HUES6 (cell line): ENCODE results near the gene TTC7B.

Experiments
- H3K27ac ChIP-seq: 2 replicates; pipeline ENCODE4 v1.7.0; 2013; ENCODE audit warnings: low read depth, mild to moderate bottlenecking, low read length, inconsistent platforms
- H3K27me3 ChIP-seq: 2 replicates; pipeline ENCODE4 v1.6.1; 2013; ENCODE audit warnings: low read length; ENCODE audit not compliant: control insufficient read depth, insufficient read depth
- H3K36me3 ChIP-seq: 2 replicates; pipeline ENCODE4 v1.6.1; 2013; ENCODE audit warnings: low read length; ENCODE audit not compliant: control insufficient read depth, insufficient read depth
- H3K4me1 ChIP-seq: 2 replicates; pipeline ENCODE4 v1.6.1; 2013; ENCODE audit warnings: low read length; ENCODE audit not compliant: control insufficient read depth, insufficient read depth
- H3K4me3 ChIP-seq: 2 replicates; pipeline ENCODE4 v1.5.1; 2013; ENCODE audit warnings: low read depth, low read length
- H3K9ac ChIP-seq: one replicate; pipeline ENCODE4 v1.6.1; 2013; ENCODE audit warnings: mild to moderate bottlenecking, low read length
- H3K9me3 ChIP-seq: 2 replicates; pipeline ENCODE4 v1.6.1; 2013; ENCODE audit warnings: low read depth, low read length; ENCODE audit not compliant: control insufficient read depth, insufficient read depth

TTC7B gene

GRCh38 chr14:90699016-90699415, 117.2 kb downstream of the TTC7B start:
- H3K9ac ChIP-seq = no peak overlapping the region
- H3K9me3 ChIP-seq = no peaks in the 10 kb centered on the region
- no peak overlapping the region for H3K4me3 ChIP-seq
- H3K27ac ChIP-seq = no peak overlapping the region
- H3K4me1 ChIP-seq = no peaks in the 10 kb centered on the region
- H3K27me3 ChIP-seq = no peaks in the 10 kb centered on the region
- no peaks in the 10 kb centered on the region for H3K36me3 ChIP-seq

GRCh38 chr14:90698379-90698869, 117.8 kb downstream of the TTC7B start:
- Histone ChIP-seq H3K4me1 (no peaks in the 10 kb centered on the region), H3K9me3 (no peaks in the 10 kb centered on the region), H3K27me3 (no peaks in the 10 kb centered on the region), H3K9ac (no peak overlapping the region), H3K27ac (no peak overlapping the region), H3K36me3 (no peaks in the 10 kb centered on the region), H3K4me3 (no peak overlapping the region)

- H3K4me3 ChIP-seq = no peak overlapping the region
- no peaks in the 10 kb centered on the region for H3K36me3 ChIP-seq
- H3K9me3 ChIP-seq = no peaks in the 10 kb centered on the region
- H3K27me3 ChIP-seq = no peaks in the 10 kb centered on the region
- H3K9ac ChIP-seq = no peak overlapping the region
- no peaks in the 10 kb centered on the region for H3K4me1 ChIP-seq
- no peak overlapping the region for H3K27ac ChIP-seq
These were observed 118.5 kb downstream of the TTC7B start for GRCh38 chr14:90697577-90698206.

- H3K36me3 ChIP-seq = no peaks in the 10 kb centered on the region
- no peaks in the 10 kb centered on the region for H3K4me1 ChIP-seq
- H3K27ac ChIP-seq = no peak overlapping the region
These were observed 119.1 kb downstream of the TTC7B start for GRCh38 chr14:90697132-90697531.

DNA sequence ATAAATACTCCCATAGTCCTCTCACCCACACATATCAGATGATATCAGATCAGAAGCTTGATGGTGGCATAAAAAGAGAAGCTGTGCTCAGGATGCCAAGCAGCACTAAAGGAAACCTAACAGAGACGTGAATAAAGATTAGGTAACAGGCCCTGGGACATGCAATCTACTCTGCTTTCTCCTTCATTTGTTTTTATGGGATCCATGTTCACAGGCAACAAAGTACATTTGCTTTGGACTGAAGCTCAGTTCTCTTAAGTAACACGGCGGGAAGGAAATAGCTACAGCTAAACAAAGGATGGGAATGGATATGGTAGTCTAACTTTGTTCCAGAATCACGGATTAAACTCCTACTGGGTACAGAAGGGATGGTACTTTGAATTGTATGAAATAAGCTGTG, 119.5 kb downstream of the TTC7B start:
- Histone ChIP-seq H3K27ac (no peak overlapping the region), H3K36me3 (no peaks in the 10 kb centered on the region), H3K9ac (no peak overlapping the region)

More at GRCh38 chr14:90697132-90697531, 119.1 kb downstream of the TTC7B start:
- no peak overlapping the region for H3K4me3 ChIP-seq
- no peak overlapping the region for H3K9ac ChIP-seq
- no peaks in the 10 kb centered on the region for H3K27me3 ChIP-seq
- H3K9me3 ChIP-seq = no peaks in the 10 kb centered on the region

GRCh38 chr14:90695997-90696660, 120.1 kb downstream of the TTC7B start:
- Histone ChIP-seq H3K9me3 (no peaks in the 10 kb centered on the region), H3K4me3 (no peak overlapping the region), H3K27ac (no peak overlapping the region), H3K27me3 (no peaks in the 10 kb centered on the region), H3K36me3 (no peaks in the 10 kb centered on the region), H3K9ac (no peak overlapping the region), H3K4me1 (no peaks in the 10 kb centered on the region)

More for the DNA sequence above, 119.5 kb downstream of the TTC7B start:
- H3K27me3 ChIP-seq = no peaks in the 10 kb centered on the region
- H3K9me3 ChIP-seq = no peaks in the 10 kb centered on the region
- no peak overlapping the region for H3K4me3 ChIP-seq
- H3K4me1 ChIP-seq = no peaks in the 10 kb centered on the region

GRCh38 chr14:90693413-90693812, 122.8 kb downstream of the TTC7B start:
- Histone ChIP-seq H3K27ac (no peak overlapping the region), H3K4me3 (no peak overlapping the region), H3K27me3 (no peaks in the 10 kb centered on the region), H3K36me3 (no peaks in the 10 kb centered on the region), H3K4me1 (no peaks in the 10 kb centered on the region), H3K9me3 (no peaks in the 10 kb centered on the region), H3K9ac (no peak overlapping the region)

DNA sequence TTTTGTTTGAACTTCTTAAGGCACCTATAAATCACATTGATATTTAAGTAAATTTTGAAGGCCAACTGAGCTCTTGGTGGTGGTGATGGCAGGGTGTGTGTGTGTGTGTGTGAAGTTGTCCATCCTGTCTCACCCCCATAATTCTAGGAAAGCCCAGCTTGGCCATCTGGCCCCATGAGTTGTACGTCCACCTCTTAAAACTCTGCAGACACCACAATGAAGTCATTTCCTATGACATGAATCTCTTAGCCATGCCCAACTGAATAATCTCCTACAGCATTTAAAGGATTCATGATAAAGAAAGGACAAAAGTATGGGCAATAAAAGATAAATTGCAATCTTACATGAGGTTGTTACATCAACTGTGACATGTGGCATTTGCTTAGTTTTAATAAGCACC, 123.4 kb downstream of the TTC7B start:
- no peaks in the 10 kb centered on the region for H3K9me3 ChIP-seq

GRCh38 chr14:90692061-90692460, 124.2 kb downstream of the TTC7B start:
- no peak overlapping the region for H3K4me3 ChIP-seq
- H3K27ac ChIP-seq = no peak overlapping the region
- H3K36me3 ChIP-seq = no peaks in the 10 kb centered on the region
- H3K9me3 ChIP-seq = no peaks in the 10 kb centered on the region
- no peaks in the 10 kb centered on the region for H3K4me1 ChIP-seq
- no peaks in the 10 kb centered on the region for H3K27me3 ChIP-seq
- H3K9ac ChIP-seq = no peak overlapping the region

More for the DNA sequence above, 123.4 kb downstream of the TTC7B start:
- no peak overlapping the region for H3K9ac ChIP-seq
- H3K27ac ChIP-seq = no peak overlapping the region
- H3K4me1 ChIP-seq = no peaks in the 10 kb centered on the region
- H3K27me3 ChIP-seq = no peaks in the 10 kb centered on the region
- H3K36me3 ChIP-seq = no peaks in the 10 kb centered on the region
- H3K4me3 ChIP-seq = no peak overlapping the region

GRCh38 chr14:90691627-90692026, 124.6 kb downstream of the TTC7B start:
- Histone ChIP-seq H3K27me3 (no peaks in the 10 kb centered on the region), H3K4me3 (no peak overlapping the region), H3K4me1 (no peaks in the 10 kb centered on the region), H3K9ac (no peak overlapping the region), H3K9me3 (no peaks in the 10 kb centered on the region), H3K27ac (no peak overlapping the region), H3K36me3 (no peaks in the 10 kb centered on the region)

DNA sequence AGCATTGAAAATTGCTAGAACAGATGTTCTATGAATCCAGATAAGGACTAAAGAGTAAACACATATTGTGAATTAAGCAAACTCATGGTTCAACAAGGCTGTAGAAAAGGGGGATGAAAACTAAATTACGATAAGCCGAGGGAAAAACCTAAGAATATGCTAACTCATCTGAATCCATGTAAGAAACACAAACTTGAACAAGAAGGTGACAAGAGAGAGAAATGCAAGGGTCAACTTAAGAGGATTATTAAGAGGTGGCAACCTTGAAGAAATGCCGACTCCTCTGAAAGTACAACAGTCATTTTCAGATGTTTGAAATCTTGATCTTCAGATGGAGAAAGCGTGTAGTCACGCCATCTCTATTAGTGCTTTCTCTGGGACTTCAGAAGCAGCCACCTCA, 128.6 kb downstream of the TTC7B start:
- H3K4me3 ChIP-seq = no peak overlapping the region
- H3K36me3 ChIP-seq = no peaks in the 10 kb centered on the region
- H3K4me1 ChIP-seq = no peaks in the 10 kb centered on the region; the same call in 1 of the 2 replicates
- no peak overlapping the region for H3K9ac ChIP-seq
- H3K9me3 ChIP-seq = no peaks in the 10 kb centered on the region
- no peaks in the 10 kb centered on the region for H3K27me3 ChIP-seq
- H3K27ac ChIP-seq = no peak overlapping the region
